Gastroesophageal sphincter (tissue), 4 donors: ENCODE results near the gene KRT34. TPM values are rescaled to one million over a fixed set of nuclear protein-coding genes. Genes with fewer than 3 reads are reported as not detected.
A peak's percentile ranks its signal among the peaks of the same experiment; 100 is the strongest.

ENCODE experiments used
- ATAC-seq: fragments of 150-250 bp; one replicate; pipeline ENCODE4 v1.9.1; 2016; ENCODE audit warnings: mild to moderate bottlenecking, moderate library complexity
- H3K27ac ChIP-seq, 4 donors: fragments of 200-600 bp; sonication (generic) in 3 of 4; 1 replicate in 3 of 4; 2 replicates in 1 of 4; pipeline ENCODE4 v1.5.1; 2016 to 2019
- H3K27me3 ChIP-seq: fragments of 200-600 bp; sonication (generic); one replicate; pipeline ENCODE4 v1.5.1; 2019
- H3K36me3 ChIP-seq, 2 donors: fragments of 200-600 bp; sonication (generic); one replicate each; pipeline ENCODE4 v1.5.1; 2019; ENCODE audit warnings: control low read depth in 1 of 2
- H3K4me1 ChIP-seq, 3 donors: fragments of 200-600 bp; sonication (generic); 1 replicate in 2 of 3; 2 replicates in 1 of 3; pipeline ENCODE4 v1.5.1; 2016 to 2019; ENCODE audit warnings: control low read depth in 2 of 3
- H3K4me3 ChIP-seq, 2 donors: fragments of 200-600 bp; sonication (generic); one replicate each; pipeline ENCODE4 v1.5.1; 2019; ENCODE audit warnings: mild to moderate bottlenecking in 1 of 2, moderate library complexity in 1 of 2
- H3K9me3 ChIP-seq, 3 donors: fragments of 200-600 bp; sonication (generic); one replicate each; pipeline ENCODE4 v1.5.1; 2017 to 2019; ENCODE audit warnings: control low read depth in 2 of 3
- CTCF ChIP-seq, 4 experiments: fragments of 200-600 bp in 2 of 4; fragments of 450-650 bp in 2 of 4; sonication (generic) in 1 of 4; IDR thresholded peaks; one replicate each; pipeline ENCODE4 v1.5.1; 2017 to 2019; ENCODE audit warnings: antibody characterized with exemption in 4 of 4, mild to moderate bottlenecking in 2 of 4, moderate library complexity in 2 of 4
- EP300 ChIP-seq: sonication (generic); formaldehyde crosslinking; IDR thresholded peaks from one replicate; pipeline ENCODE4 v1.6.1; 2017; ENCODE audit warnings: antibody characterized with exemption, mild to moderate bottlenecking
- POLR2A ChIP-seq, 2 donors: fragments of 450-650 bp; IDR thresholded peaks; one replicate each; pipeline ENCODE4 v1.6.1; 2017; ENCODE audit warnings: antibody characterized with exemption in 2 of 2, mild to moderate bottlenecking in 2 of 2, moderate library complexity in 1 of 2
- POLR2AphosphoS5 ChIP-seq: sonication (generic); formaldehyde crosslinking; IDR thresholded peaks from one replicate; pipeline ENCODE4 v1.6.1; 2017; ENCODE audit warnings: antibody characterized with exemption
- WGBS, 2 donors: methylation state at CpG; one replicate each; pipeline ENCODE4 v1.1.5; 2018; ENCODE audit warnings: low coverage in 1 of 2; 5-methylcytosine and 5-hydroxymethylcytosine counted together
- total RNA-seq, 4 donors: library from RNA; depleted of rRNA; stranded (reverse); fragments of >200 nt; gene quantifications; one replicate each; pipeline ENCODE4 v1.1.0, GENCODE V29; 2016

Gene KRT34
- total RNA-seq, 4 donors from 2014 or later: 0.27 TPM; not detected in 3

DNA sequence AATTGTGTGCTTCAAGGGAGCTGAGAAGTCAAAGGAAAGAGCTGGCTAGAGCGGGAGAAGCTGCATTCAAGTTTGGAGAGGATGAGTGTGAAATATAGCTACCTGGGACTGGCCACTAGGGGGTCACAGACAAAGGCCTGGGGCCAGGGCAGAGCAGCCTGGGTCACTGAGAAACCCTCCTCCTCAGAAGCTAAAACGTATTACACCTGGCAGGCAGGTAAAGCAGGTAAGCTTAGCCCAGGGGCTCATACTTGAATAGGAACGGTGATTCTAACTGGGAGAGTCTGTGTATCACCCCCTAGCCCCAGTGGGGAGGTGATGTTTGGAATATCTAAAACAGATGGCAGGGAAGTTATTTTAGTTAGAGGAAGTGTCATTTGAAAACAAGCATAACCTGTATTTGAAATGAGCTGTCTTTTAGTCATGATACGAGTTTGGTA lies 35.5 kb upstream of the KRT34 start:
- ATAC-seq: no peak
- WGBS, 2 donors: 41 to 46% methylated on average over 3 to 4 of the region's 4 CpGs
- Histone ChIP-seq H3K4me1 (peaks cover 0 to 24% (median 10%) of the 10 kb centered on the region in 3 donors), H3K9me3 (no peaks in the 10 kb centered on the region), H3K27me3 (no peaks in the 10 kb centered on the region), H3K4me3 (no peak overlapping the region), H3K36me3 (no peaks in the 10 kb centered on the region), H3K27ac (no peak overlapping the region)
- TF ChIP-seq EP300: no peak
- TF ChIP-seq CTCF (IDR thresholded peaks at IDR 0.05): no peak
- no peak for TF ChIP-seq POLR2AphosphoS5
- no peak for TF ChIP-seq POLR2A (IDR thresholded peaks at IDR 0.05)

DNA sequence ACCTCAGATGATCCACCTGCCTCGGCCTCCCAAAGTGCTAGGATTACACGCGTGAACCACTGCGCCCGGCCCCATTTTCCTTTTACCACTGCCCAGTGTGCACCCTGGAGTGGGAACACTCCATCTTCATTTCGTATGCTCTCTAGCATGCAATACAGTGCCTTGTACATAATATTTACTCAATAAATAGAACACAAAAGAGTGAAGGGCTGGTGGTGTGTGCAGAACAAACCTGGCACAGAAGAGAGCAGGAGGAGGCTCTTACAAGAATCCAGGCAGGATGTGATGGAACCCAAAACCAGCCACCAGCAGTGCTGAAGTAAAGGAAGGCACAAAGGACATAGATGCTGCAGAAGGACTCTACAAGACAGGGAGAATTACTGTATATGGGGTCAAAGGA lies 35.0 kb upstream of the KRT34 start:
- no peaks in the 10 kb centered on the region for H3K27me3 ChIP-seq
- TF ChIP-seq EP300 (no peak), POLR2A (IDR thresholded peaks at IDR 0.05) (no peak), POLR2AphosphoS5 (no peak), CTCF (IDR thresholded peaks at IDR 0.05) (no peak)
- no peak overlapping the region for H3K27ac ChIP-seq
- no peaks in the 10 kb centered on the region for H3K36me3 ChIP-seq
- no peak for ATAC-seq
- peaks cover 0 to 24% (median 10%) of the 10 kb centered on the region in 3 donors for H3K4me1 ChIP-seq
- no peak overlapping the region for H3K4me3 ChIP-seq
- H3K9me3 ChIP-seq: no peaks in the 10 kb centered on the region
- WGBS, 2 donors: 95% methylated on average over 6 of the region's 6 CpGs; no CpG with 5 or more reads in 1 of the 2 donors

- H3K4me3 ChIP-seq: no peak overlapping the region
- no peak for TF ChIP-seq POLR2AphosphoS5
- no peak for TF ChIP-seq CTCF (IDR thresholded peaks at IDR 0.05)
- no peak for TF ChIP-seq EP300
- TF ChIP-seq POLR2A (IDR thresholded peaks at IDR 0.05): no peak
- no peaks in the 10 kb centered on the region for H3K27me3 ChIP-seq
- no peak overlapping the region for H3K27ac ChIP-seq
- peaks cover 0 to 24% (median 10%) of the 10 kb centered on the region in 3 donors for H3K4me1 ChIP-seq
- ATAC-seq: no peak
- WGBS, 2 donors: 65 to 82% methylated on average over 5 of the region's 5 CpGs
- H3K9me3 ChIP-seq: no peaks in the 10 kb centered on the region
- H3K36me3 ChIP-seq: no peaks in the 10 kb centered on the region
Measured at GRCh38 chr17:41416479-41416878, 34.4 kb upstream of the KRT34 start.

DNA sequence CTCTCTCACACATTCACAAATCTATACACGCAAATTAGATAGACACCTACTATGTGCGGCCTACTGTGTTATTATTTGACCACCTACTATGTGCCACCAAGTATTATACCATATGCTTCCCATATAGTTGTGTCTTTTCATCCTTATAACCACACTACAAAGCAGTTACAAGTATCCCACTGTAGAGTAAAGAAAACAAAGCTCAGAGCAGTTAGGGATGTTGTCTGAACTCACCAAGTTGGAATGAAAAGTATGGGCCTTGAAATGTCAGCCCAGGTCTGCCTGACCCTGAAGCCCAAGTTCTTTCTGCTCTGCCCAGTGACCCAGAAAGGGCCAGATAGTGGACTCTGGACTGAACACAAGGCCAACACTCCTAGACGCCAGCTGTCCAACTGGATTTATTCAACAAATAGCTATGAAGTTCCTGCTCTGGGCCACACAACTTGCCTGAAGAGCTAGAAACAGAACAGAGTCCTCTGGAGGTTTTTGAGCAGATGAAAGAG lies 33.8 kb upstream of the KRT34 start:
- Histone ChIP-seq H3K27ac (no peak overlapping the region), H3K4me3 (no peak overlapping the region), H3K27me3 (no peaks in the 10 kb centered on the region), H3K4me1 (peaks cover 0 to 24% (median 10%) of the 10 kb centered on the region in 3 donors), H3K9me3 (no peaks in the 10 kb centered on the region), H3K36me3 (no peaks in the 10 kb centered on the region)
- TF ChIP-seq EP300 (no peak), POLR2AphosphoS5 (no peak), CTCF (IDR thresholded peaks at IDR 0.05) (no peak), POLR2A (IDR thresholded peaks at IDR 0.05) (no peak)
- ATAC-seq: peak; percentile 55
- 64 to 65% methylated on average over 3 of the region's 3 CpGs for WGBS, 2 donors

- Histone ChIP-seq H3K4me3 (no peak overlapping the region), H3K27ac (no peak overlapping the region), H3K27me3 (no peaks in the 10 kb centered on the region), H3K36me3 (no peaks in the 10 kb centered on the region), H3K4me1 (peaks cover 0 to 24% (median 10%) of the 10 kb centered on the region in 3 donors), H3K9me3 (no peaks in the 10 kb centered on the region)
- ATAC-seq: no peak
- TF ChIP-seq POLR2A (IDR thresholded peaks at IDR 0.05) (no peak), POLR2AphosphoS5 (no peak), CTCF (IDR thresholded peaks at IDR 0.05) (no peak), EP300 (no peak)
- WGBS, 2 donors: 63 to 75% methylated on average over 4 of the region's 4 CpGs
Measured at GRCh38 chr17:41415411-41415810, 33.3 kb upstream of the KRT34 start.
